Stimulated activated naive CD4-positive, alpha-beta T cell (primary cell): ENCODE measurements around the gene ZNF775.

ENCODE experiments used
- DNase-seq, 6 experiments: peaks; one replicate each; lab custom pipeline; 2025; lab: John Stamatoyannopoulos, UW

The ZNF775 gene

GRCh38 chr7:150401424-150401790 is 22.3 kb downstream of the ZNF775 start:
- no peak for DNase-seq

GRCh38 chr7:150401861-150402631 is 22.9 kb downstream of the ZNF775 start:
- DNase-seq = no peak

GRCh38 chr7:150402671-150403321 is 23.7 kb downstream of the ZNF775 start:
- no peak for DNase-seq

GRCh38 chr7:150403376-150404171 is 24.4 kb downstream of the ZNF775 start:
- no peak for DNase-seq

- DNase-seq = peak in 2 of 6 experiments; percentile 23 to 36
Observed at GRCh38 chr7:150404172-150404804, 25.2 kb downstream of the ZNF775 start.

GRCh38 chr7:150404805-150405583 is 25.9 kb downstream of the ZNF775 start:
- peak; percentile 58 to 77 (median 71) for DNase-seq

- DNase-seq = peak in 4 of 6 experiments; percentile 53 to 68 (median 62)
Observed at GRCh38 chr7:150405584-150406311, 26.6 kb downstream of the ZNF775 start.

GRCh38 chr7:150406312-150406566 is 27.1 kb downstream of the ZNF775 start:
- peak in 2 of 6 experiments; percentile 24 to 38 for DNase-seq

- DNase-seq = peak in 3 of 6 experiments; percentile 41 to 73 (median 50)
Observed at GRCh38 chr7:150406567-150407421, 27.7 kb downstream of the ZNF775 start.

GRCh38 chr7:150407588-150408392 is 28.7 kb downstream of the ZNF775 start:
- DNase-seq = no peak

GRCh38 chr7:150408393-150409299 is 29.5 kb downstream of the ZNF775 start:
- no peak for DNase-seq

- DNase-seq = no peak
Observed at GRCh38 chr7:150409300-150410030, 30.3 kb downstream of the ZNF775 start.

- no peak for DNase-seq
Observed at GRCh38 chr7:150410131-150410530, 31.0 kb downstream of the ZNF775 start.

GRCh38 chr7:150410680-150411346 is 31.7 kb downstream of the ZNF775 start:
- DNase-seq = no peak

- DNase-seq = no peak
Observed at GRCh38 chr7:150411606-150412005, 32.5 kb downstream of the ZNF775 start.

- DNase-seq = no peak
Observed at GRCh38 chr7:150412016-150412415, 32.9 kb downstream of the ZNF775 start.
